HTR-8/SVneo (cell line): ENCODE measurements around the gene CSH2.
"Not testable (repeated sequence)": the region's sequence is repeated elsewhere in the genome, so short reads cannot be mapped to it uniquely, and the experiment has no call there.

Source experiments
- DNase-seq: peaks from one replicate; pipeline ENCODE4 v3.0.0; 2011; ENCODE audit warnings: low spot score, mixed read lengths; ENCODE audit not compliant: insufficient read length
- FAIRE-seq: peaks from 2 replicates; lab custom pipeline; 2011; peaks lifted over from hg19 to GRCh38; lab: Jason Lieb, UNC

Gene CSH2

DNA sequence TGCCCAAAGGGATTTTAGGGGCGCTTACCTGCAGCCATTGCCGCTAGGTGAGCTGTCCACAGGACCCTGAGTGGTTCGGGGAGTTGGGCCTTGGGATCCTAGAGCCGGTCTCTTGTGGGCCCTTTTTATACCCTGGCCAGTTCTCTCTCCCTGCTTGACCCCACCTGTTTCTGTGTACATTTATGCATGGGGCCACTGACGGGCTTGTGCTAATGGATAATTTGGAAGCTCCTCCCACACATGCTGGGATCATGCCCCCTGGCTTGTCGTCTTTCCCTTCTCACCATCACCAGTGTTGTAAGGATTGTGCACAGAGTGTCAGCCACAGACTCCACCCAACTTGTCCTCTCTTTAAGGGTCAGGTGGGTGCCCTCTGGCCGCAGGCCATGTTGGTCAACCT, at the start of gene CSH2:
Gene CSH2 (minus strand): TSS at position 101 of the 400 bp plus-strand sequence. CDS start 63 bp downstream, at position 38.
- not testable (repeated sequence) for FAIRE-seq, DNase-seq

DNA sequence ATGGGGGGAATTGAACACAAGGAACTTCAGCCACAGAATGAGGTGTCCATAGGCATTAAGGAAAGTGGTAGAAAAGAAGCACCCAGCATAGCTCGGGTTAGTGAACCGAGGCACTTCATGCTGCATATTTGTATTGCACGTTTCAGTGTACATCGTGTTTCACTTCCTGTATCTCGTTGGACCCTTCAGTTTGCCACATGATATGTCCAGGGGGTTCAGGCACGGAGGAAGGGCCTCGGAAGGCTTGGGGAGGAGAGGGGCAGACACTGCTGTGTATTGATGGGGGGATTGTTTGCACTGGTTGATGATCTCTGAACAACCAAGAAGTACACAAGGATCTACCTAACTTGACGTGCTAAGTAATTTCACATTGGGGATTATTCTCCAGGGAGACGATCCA, 48.9 kb upstream of the CSH2 start:
- FAIRE-seq, DNase-seq: not testable (repeated sequence)

DNA sequence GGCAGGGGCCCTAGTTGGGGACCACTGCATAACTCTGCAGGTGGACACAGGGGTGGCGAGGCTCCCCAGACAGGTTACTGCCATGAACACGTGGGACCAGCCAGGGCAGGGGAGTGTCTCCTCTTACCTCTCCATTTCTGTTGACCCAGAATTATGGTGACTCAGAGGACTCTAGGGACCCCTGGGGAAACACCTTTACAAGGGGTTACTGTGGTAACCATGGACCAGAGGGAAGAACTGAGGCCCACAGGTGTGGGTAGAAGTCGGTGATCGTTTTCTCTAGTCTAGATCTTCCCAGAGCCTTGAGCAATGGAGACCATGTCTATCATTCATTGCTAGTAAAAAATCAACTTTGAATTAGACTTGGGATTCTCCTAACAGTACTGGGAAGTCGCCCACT, 47.3 kb upstream of the CSH2 start:
- FAIRE-seq, DNase-seq: not testable (repeated sequence)

DNA sequence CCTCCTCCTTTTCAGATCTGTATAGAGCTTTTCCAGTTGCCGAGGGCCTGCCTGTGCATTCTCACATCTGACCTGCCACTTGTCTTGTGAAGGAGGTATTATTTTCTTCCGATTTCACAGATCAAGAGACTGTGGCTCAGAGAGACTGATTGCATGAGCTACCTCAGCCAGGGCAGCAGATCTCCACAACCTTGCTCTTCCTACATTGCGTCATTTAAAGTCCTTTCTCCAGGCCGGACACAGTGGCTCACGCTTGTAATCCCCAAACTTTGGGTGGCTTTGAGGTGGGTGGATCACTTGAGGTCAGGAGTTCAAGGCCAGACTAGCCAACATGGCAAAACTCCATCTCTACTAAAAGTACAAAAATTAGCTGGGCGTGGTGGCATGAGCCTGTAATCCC, 46.6 kb upstream of the CSH2 start:
- DNase-seq, FAIRE-seq: not testable (repeated sequence)

GRCh38 chr17:63919311-63919723, 45.8 kb upstream of the CSH2 start:
- FAIRE-seq, result peak; percentile 66
- peak; percentile 88 for DNase-seq

GRCh38 chr17:63918789-63919305, 45.4 kb upstream of the CSH2 start, which contains the start of gene GH1:
TSS of gene GH1 (minus strand) at chr17:63918839. CDS start at chr17:63918776, 63 bp downstream.
- FAIRE-seq, DNase-seq: not testable (repeated sequence)

DNA sequence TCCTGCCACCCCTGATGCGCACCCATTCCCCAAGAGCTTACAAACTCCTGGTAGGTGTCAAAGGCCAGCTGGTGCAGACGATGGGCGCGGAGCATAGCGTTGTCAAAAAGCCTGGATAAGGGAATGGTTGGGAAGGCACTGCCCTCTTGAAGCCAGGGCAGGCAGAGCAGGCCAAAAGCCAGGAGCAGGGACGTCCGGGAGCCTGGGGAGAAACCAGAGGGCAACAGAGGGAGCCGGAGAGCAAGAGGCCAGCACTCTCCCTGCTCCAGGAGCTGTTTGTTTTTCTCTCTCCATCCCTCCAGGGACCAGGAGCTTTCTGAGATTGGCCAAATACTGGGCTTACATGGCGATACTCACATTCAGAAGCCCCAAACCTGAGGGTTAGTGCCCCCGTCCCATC, 44.8 kb upstream of the CSH2 start:
- FAIRE-seq, result no peak
- no peak for DNase-seq

DNA sequence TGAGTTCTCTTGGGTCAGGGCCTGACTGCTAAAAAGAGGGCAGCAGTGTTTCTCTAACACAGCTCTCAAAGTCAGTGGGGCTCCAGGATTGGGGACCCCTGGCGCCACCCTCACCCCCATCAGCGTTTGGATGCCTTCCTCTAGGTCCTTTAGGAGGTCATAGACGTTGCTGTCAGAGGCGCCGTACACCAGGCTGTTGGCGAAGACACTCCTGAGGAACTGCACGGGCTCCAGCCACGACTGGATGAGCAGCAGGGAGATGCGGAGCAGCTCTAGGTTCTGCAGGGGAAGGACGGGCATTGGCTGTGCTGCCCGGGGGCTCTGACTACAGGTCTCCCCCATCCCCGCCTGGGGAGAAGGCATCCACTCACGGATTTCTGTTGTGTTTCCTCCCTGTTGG, 44.2 kb upstream of the CSH2 start:
- FAIRE-seq (no peak), DNase-seq (no peak)

- FAIRE-seq, DNase-seq: not testable (repeated sequence)
Observed at GRCh38 chr17:63917206-63917605, 43.7 kb upstream of the CSH2 start.

DNA sequence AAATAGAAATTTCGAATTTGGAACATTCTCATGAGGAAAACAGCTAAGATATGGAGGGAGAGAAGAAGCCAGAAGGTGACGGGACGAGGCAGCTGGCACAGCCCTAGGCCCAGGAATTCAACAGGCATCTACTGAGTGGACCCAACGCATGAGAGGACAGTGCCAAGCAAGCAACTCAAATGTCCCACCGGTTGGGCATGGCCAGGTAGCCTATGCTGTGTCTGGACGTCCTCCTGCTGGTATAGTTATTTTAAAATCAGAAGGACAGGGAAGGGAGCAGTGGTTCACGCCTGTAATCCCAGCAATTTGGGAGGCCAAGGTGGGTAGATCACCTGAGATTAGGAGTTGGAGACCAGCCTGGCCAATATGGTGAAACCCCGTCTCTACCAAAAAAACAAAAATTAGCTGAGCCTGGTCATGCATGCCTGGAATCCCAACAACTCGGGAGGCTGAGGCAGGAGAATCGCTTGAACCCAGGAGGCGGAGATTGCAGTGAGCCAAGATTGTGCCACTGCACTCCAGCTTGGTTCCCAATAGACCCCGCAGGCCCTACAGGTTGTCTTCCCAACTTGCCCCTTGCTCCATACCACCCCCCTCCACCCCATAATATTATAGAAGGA, 43.2 kb upstream of the CSH2 start:
- no peak for FAIRE-seq
- DNase-seq, result no peak

GRCh38 chr17:63915753-63916152, 42.3 kb upstream of the CSH2 start:
- FAIRE-seq, DNase-seq: not testable (repeated sequence)

GRCh38 chr17:63914471-63914870, 41.0 kb upstream of the CSH2 start:
- FAIRE-seq (no peak), DNase-seq (no peak)

DNA sequence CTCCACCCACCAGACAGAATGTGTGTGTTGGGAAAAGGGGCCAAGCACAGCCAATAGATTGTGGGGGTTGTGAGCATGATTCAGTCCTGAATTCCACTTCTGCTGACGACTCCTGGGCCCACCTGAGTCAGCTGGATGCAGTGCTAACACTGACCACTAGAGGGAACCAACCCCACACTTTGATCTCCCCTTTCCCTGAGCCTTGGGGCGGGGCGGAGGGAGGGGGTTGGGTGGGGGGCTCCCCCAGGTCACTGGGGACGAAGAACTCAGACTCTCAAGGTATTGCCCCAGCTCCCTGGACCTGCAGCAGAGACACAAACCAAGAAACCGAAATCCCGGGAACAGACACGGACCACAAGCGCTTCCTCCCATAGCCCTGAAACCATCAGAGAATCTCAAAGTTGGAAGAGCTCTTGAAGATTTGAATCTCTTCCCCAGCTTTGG, 38.2 kb upstream of the CSH2 start:
- FAIRE-seq, result no peak
- peak; percentile 73 for DNase-seq

DNA sequence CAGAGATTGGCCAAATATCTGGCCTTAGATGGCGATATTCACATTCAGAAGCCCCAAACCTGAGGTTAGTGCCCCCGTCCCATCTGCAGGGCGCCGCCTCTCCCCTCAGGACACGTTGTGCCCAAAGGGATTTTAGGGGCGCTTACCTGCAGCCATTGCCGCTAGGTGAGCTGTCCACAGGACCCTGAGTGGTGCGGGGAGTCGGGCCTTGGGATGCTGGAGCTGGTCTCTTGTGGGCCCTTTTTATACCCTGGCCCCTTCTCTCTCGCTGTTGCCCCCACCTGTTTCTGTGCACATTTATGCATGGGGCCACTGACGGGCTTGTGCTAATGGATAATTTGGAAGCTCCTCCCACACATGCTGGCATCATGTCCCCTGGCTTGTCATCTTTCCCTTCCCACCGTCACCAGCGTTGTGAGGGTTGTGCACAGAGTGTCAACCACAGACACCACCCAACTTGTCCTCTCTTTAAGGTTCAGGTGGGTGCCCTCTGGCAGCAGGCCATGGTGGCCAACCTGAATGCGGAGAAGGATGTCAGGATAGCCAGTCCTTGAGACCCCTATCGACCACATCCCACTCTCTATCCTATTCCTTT, 37.7 kb upstream of the CSH2 start, which contains the start of gene CSHL1:
Gene CSHL1 (minus strand): TSS at position 218 of the 595 bp plus-strand sequence. CDS start 62 bp downstream, at position 156.
- FAIRE-seq, result no peak
- DNase-seq, result no peak

- no peak for FAIRE-seq
- DNase-seq, result no peak
Observed at GRCh38 chr17:63910096-63910495, 36.6 kb upstream of the CSH2 start.

DNA sequence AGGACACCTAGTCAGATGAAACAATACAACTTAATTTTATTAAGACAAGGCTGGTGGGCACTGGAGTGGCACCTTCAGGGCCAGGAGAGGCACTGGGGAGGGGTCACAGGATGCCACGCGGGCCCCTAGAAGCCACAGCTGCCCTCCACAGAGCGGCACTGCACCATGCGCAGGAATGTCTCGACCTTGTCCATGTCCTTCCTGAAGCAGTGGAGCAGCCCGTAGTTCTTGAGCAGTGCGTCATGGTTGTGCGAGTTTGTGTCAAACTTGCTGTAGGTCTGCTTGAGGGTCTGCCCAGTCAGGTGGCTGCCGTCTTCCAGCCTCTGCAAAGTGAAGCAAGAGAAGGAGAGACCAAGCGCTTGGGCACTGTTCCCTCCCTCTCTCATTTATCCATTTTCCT, 36.1 kb upstream of the CSH2 start:
- DNase-seq, FAIRE-seq: not testable (repeated sequence)

- not testable (repeated sequence) for FAIRE-seq, DNase-seq
Observed at GRCh38 chr17:63907161-63907778, 33.8 kb upstream of the CSH2 start.

DNA sequence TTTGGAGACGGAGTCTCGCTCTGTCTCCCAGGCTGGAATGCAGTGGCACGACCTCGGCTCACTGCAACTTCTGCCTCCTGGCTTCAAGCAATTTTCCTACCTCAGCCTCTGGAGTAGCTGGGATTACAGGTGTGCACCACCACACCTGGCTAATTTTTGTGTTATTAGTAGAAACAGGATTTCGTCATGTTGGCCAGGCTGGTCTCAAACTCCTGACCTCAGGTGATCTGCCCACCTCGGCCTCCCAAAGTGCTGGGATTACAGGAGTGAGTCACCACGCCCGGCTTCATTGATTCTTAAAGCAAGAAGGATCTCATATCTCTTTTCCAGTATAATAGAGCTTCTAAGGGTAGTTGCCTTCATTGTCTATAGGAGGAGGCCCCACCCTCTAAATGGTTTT, 31.3 kb upstream of the CSH2 start:
- not testable (repeated sequence) for DNase-seq, FAIRE-seq

DNA sequence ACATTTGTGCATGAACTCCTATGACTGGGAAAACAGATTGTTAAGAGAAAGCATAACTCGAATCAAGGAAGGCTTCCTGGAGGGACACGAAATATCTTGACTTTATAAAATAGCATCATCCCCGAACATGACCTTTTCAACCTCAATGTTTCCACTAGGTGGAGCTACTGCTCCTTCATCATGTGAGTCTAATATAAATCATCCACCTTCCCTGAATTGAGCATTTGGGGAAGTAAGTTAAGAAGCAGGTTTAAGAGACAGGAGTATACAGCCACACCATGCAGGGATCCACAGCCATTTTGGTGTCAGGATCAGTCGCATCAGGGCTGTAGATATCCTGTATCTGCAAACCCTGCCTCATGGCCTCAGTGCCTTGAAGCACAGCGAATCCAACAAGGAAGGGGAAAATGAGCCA, 30.3 kb upstream of the CSH2 start:
- peak; percentile 16 for FAIRE-seq

DNA sequence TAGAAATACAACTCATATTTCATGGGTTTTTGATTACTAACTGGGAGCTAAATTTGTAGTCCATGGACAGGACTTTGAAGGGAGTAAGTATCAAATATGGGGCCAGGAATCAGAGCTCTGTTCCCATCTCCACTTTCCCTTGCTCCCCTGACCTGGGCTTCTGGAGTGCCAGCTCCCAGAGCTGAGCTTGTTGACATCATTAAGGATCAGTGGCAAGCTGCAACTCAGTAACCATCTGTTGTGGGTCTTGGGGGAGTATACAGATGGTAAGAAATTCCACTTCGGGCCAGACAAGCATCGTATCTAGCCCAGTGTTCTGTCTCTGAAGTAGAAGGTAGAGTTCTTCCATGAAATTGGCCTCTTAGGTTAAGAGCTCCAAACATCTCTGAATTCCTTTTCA, 28.5 kb upstream of the CSH2 start:
- FAIRE-seq, DNase-seq: not testable (repeated sequence)

More for the DNA sequence above, 30.3 kb upstream of the CSH2 start:
- DNase-seq, result not testable (repeated sequence)
